Activated CD8-positive, alpha-beta memory T cell treated with anti-CD3 and anti-CD28 coated beads, Interleukin-2, amount 10 ng/mL, durations not matched to agents 7 days and 5 days (primary cell): Measurements from ENCODE around the gene LAD1. TPM values are rescaled to one million over a fixed set of nuclear protein-coding genes. Genes with fewer than 3 reads are reported as not detected.

Source experiments
- ATAC-seq: fragments of 150-1000 bp; cut with Tn5 transposase; one replicate; pipeline ENCODE4 v1.10.0; 2021; ENCODE audit warnings: moderate library complexity
- CTCF ChIA-PET: fragments of 350-600 bp; sonication (Branson Sonifier 250); formaldehyde crosslinking; loops from one replicate; lab custom pipeline; 2021; ENCODE audit warnings: antibody characterized with exemption; lab: Charles Lee
- DNase-seq: peaks from one replicate; pipeline ENCODE4 v3.0.0-alpha.2; 2020
- H3K27ac Mint-ChIP-seq: one replicate; pipeline ENCODE4 v1.8.0; 2021; ENCODE audit warnings: mild to moderate bottlenecking, mixed read lengths
- H3K27me3 Mint-ChIP-seq: one replicate; pipeline ENCODE4 v1.8.0; 2021; ENCODE audit warnings: mixed read lengths
- H3K36me3 Mint-ChIP-seq: one replicate; pipeline ENCODE4 v1.8.0; 2021; ENCODE audit warnings: mild to moderate bottlenecking, mixed read lengths
- H3K4me1 Mint-ChIP-seq: one replicate; pipeline ENCODE4 v1.8.0; 2021; ENCODE audit warnings: mixed read lengths
- H3K4me3 Mint-ChIP-seq: one replicate; pipeline ENCODE4 v1.8.0; 2021; ENCODE audit warnings: mild to moderate bottlenecking, moderate library complexity, mixed read lengths
- H3K9me3 Mint-ChIP-seq: one replicate; pipeline ENCODE4 v1.8.0; 2022; ENCODE audit warnings: low read depth, mixed read lengths
- total RNA-seq, 2 experiments: library from RNA; stranded (reverse); gene quantifications; one replicate each; pipeline ENCODE4 v1.2.3, GENCODE V29; 2021

Gene LAD1
- total RNA-seq, 2 experiments from 2014 or later: not detected

- Mint-ChIP-seq H3K4me3 (no peak overlapping the region), H3K27ac (no peak overlapping the region), H3K9me3 (no peaks in the 10 kb centered on the region), H3K36me3 (no peaks in the 10 kb centered on the region), H3K4me1 (no peaks in the 10 kb centered on the region), H3K27me3 (peaks cover 35% of the 10 kb centered on the region)
- DNase-seq: no peak
- ATAC-seq: no peak
- CTCF ChIA-PET: no interaction called here
Measured at GRCh38 chr1:201396861-201397464, 2.2 kb downstream of the LAD1 start.

- Mint-ChIP-seq H3K9me3 (no peaks in the 10 kb centered on the region), H3K27me3 (peaks cover 41% of the 10 kb centered on the region), H3K4me3 (no peak overlapping the region), H3K27ac (no peak overlapping the region), H3K36me3 (no peaks in the 10 kb centered on the region), H3K4me1 (no peaks in the 10 kb centered on the region)
- ATAC-seq: no peak
- CTCF ChIA-PET: interaction anchor here (0.7 kb wide), 1 partner anchor 52 kb away, joined by 3 read pairs; no protein-coding TSS in a partner anchor
- DNase-seq: no peak
Measured at GRCh38 chr1:201395936-201396335, 3.2 kb downstream of the LAD1 start.

GRCh38 chr1:201394591-201394990, 4.5 kb downstream of the LAD1 start:
- Mint-ChIP-seq H3K27me3 (peaks cover 41% of the 10 kb centered on the region), H3K9me3 (no peaks in the 10 kb centered on the region), H3K4me3 (no peak overlapping the region), H3K36me3 (no peaks in the 10 kb centered on the region), H3K27ac (no peak overlapping the region), H3K4me1 (no peaks in the 10 kb centered on the region)
- CTCF ChIA-PET: interaction anchor here (1.0 kb wide), 1 partner anchor 9 kb away, joined by 3 read pairs; no protein-coding TSS in a partner anchor
- DNase-seq (no peak), ATAC-seq (no peak)

- no peak for ATAC-seq
- no peak overlapping the region for H3K27ac Mint-ChIP-seq
- CTCF ChIA-PET: interaction anchor here (2.1 kb wide), 1 partner anchor 16 kb away, joined by 7 read pairs; no protein-coding TSS in a partner anchor
- no peak for DNase-seq
- H3K36me3 Mint-ChIP-seq: no peaks in the 10 kb centered on the region
- no peaks in the 10 kb centered on the region for H3K4me1 Mint-ChIP-seq
- H3K27me3 Mint-ChIP-seq: peaks cover 32% of the 10 kb centered on the region
- H3K4me3 Mint-ChIP-seq: no peak overlapping the region
- no peaks in the 10 kb centered on the region for H3K9me3 Mint-ChIP-seq
Measured at GRCh38 chr1:201393076-201393475, 6.0 kb downstream of the LAD1 start.

GRCh38 chr1:201391651-201392511, 7.2 kb downstream of the LAD1 start:
- no peak for DNase-seq
- Mint-ChIP-seq H3K36me3 (no peaks in the 10 kb centered on the region), H3K4me1 (no peaks in the 10 kb centered on the region), H3K27me3 (peaks cover 24% of the 10 kb centered on the region), H3K4me3 (no peak overlapping the region), H3K9me3 (no peaks in the 10 kb centered on the region), H3K27ac (no peak overlapping the region)
- CTCF ChIA-PET: interaction anchor here (2.1 kb wide), 1 partner anchor 17 kb away, joined by 7 read pairs; no protein-coding TSS in a partner anchor
- ATAC-seq: no peak

- Mint-ChIP-seq H3K4me3 (no peak overlapping the region), H3K27me3 (peaks cover 24% of the 10 kb centered on the region), H3K4me1 (no peaks in the 10 kb centered on the region), H3K36me3 (no peaks in the 10 kb centered on the region), H3K9me3 (no peaks in the 10 kb centered on the region), H3K27ac (no peak overlapping the region)
- DNase-seq (no peak), ATAC-seq (no peak)
- CTCF ChIA-PET: interaction anchor here (2.1 kb wide), 1 partner anchor 18 kb away, joined by 7 read pairs; no protein-coding TSS in a partner anchor
Measured at GRCh38 chr1:201391225-201391624, 7.9 kb downstream of the LAD1 start.

GRCh38 chr1:201389051-201389450, 10.1 kb downstream of the LAD1 start:
- no peak overlapping the region for H3K4me3 Mint-ChIP-seq
- ATAC-seq: no peak
- peaks cover 23% of the 10 kb centered on the region for H3K27me3 Mint-ChIP-seq
- no peaks in the 10 kb centered on the region for H3K36me3 Mint-ChIP-seq
- H3K9me3 Mint-ChIP-seq: no peaks in the 10 kb centered on the region
- no peak for DNase-seq
- CTCF ChIA-PET: no interaction called here
- no peaks in the 10 kb centered on the region for H3K4me1 Mint-ChIP-seq
- no peak overlapping the region for H3K27ac Mint-ChIP-seq

GRCh38 chr1:201386208-201386607, 12.9 kb downstream of the LAD1 start:
- peaks cover 7% of the 10 kb centered on the region for H3K27me3 Mint-ChIP-seq
- no peak overlapping the region for H3K27ac Mint-ChIP-seq
- H3K4me1 Mint-ChIP-seq: no peaks in the 10 kb centered on the region
- H3K9me3 Mint-ChIP-seq: no peaks in the 10 kb centered on the region
- CTCF ChIA-PET: interaction anchor here (0.8 to 1.4 kb wide), 6 partner anchors 10 to 40 kb away, joined by 3 to 5 read pairs (median 3); no protein-coding TSS in a partner anchor
- no peak overlapping the region for H3K4me3 Mint-ChIP-seq
- DNase-seq (no peak), ATAC-seq (no peak)
- H3K36me3 Mint-ChIP-seq: no peaks in the 10 kb centered on the region

GRCh38 chr1:201385299-201385891, 13.7 kb downstream of the LAD1 start:
- peak; percentile 75 for ATAC-seq

GRCh38 chr1:201384406-201384782, 14.7 kb downstream of the LAD1 start:
- ATAC-seq (no peak), DNase-seq (no peak)
- Mint-ChIP-seq H3K36me3 (no peaks in the 10 kb centered on the region), H3K4me1 (no peaks in the 10 kb centered on the region), H3K27ac (no peak overlapping the region), H3K27me3 (peaks cover 5% of the 10 kb centered on the region), H3K4me3 (no peak overlapping the region), H3K9me3 (no peaks in the 10 kb centered on the region)
- CTCF ChIA-PET: interaction anchor here (1.4 kb wide), 1 partner anchor 102 kb away, joined by 3 read pairs; no protein-coding TSS in a partner anchor

More at GRCh38 chr1:201385299-201385891, 13.7 kb downstream of the LAD1 start:
- peak; percentile 65 for DNase-seq
- Mint-ChIP-seq H3K9me3 (no peaks in the 10 kb centered on the region), H3K36me3 (no peaks in the 10 kb centered on the region), H3K4me3 (no peak overlapping the region), H3K27ac (no peak overlapping the region), H3K4me1 (no peaks in the 10 kb centered on the region), H3K27me3 (peaks cover 5% of the 10 kb centered on the region)
- CTCF ChIA-PET: interaction anchor here (0.8 to 1.4 kb wide), 8 partner anchors 9 to 103 kb away, joined by 3 to 5 read pairs (median 3); no protein-coding TSS in a partner anchor

GRCh38 chr1:201383647-201384405, 15.3 kb downstream of the LAD1 start:
- peaks cover 5% of the 10 kb centered on the region for H3K27me3 Mint-ChIP-seq
- no peak for ATAC-seq
- H3K27ac Mint-ChIP-seq: no peak overlapping the region
- H3K4me3 Mint-ChIP-seq: no peak overlapping the region
- no peaks in the 10 kb centered on the region for H3K9me3 Mint-ChIP-seq
- no peak for DNase-seq
- H3K4me1 Mint-ChIP-seq: no peaks in the 10 kb centered on the region
- CTCF ChIA-PET: interaction anchor here (0.5 to 1.1 kb wide), 3 partner anchors 26 to 685 kb away, joined by 3 to 4 read pairs (median 3); no protein-coding TSS in a partner anchor
- no peaks in the 10 kb centered on the region for H3K36me3 Mint-ChIP-seq

- CTCF ChIA-PET: no interaction called here
- peaks cover 5% of the 10 kb centered on the region for H3K27me3 Mint-ChIP-seq
- H3K27ac Mint-ChIP-seq: no peak overlapping the region
Measured at GRCh38 chr1:201381130-201381529, 18.0 kb downstream of the LAD1 start.

More at GRCh38 chr1:201381130-201381529, 18.0 kb downstream of the LAD1 start:
- no peaks in the 10 kb centered on the region for H3K36me3 Mint-ChIP-seq
- no peaks in the 10 kb centered on the region for H3K4me1 Mint-ChIP-seq
- H3K4me3 Mint-ChIP-seq: no peak overlapping the region
- no peaks in the 10 kb centered on the region for H3K9me3 Mint-ChIP-seq
- no peak for ATAC-seq
- no peak for DNase-seq
